NCI-H2081 (cell line): ENCODE results near the gene SZT2.
A peak's percentile ranks its signal among the peaks of the same experiment; 100 is the strongest.
"Not testable (repeated sequence)": the region's sequence is repeated elsewhere in the genome, so short reads cannot be mapped to it uniquely, and the experiment has no call there.

Experiments used
- DNase-seq, 2 experiments: peaks; one replicate each; lab custom pipeline; 2025; lab: John Stamatoyannopoulos, UW

The SZT2 gene

GRCh38 chr1:43388613-43389012 is 1.1 kb upstream of the SZT2 start:
- DNase-seq: no peak

GRCh38 chr1:43392702-43393101 is 3.0 kb downstream of the SZT2 start:
- no peak for DNase-seq

- no peak for DNase-seq
These were observed 5.8 kb downstream of the SZT2 start for GRCh38 chr1:43395523-43395922.

DNA sequence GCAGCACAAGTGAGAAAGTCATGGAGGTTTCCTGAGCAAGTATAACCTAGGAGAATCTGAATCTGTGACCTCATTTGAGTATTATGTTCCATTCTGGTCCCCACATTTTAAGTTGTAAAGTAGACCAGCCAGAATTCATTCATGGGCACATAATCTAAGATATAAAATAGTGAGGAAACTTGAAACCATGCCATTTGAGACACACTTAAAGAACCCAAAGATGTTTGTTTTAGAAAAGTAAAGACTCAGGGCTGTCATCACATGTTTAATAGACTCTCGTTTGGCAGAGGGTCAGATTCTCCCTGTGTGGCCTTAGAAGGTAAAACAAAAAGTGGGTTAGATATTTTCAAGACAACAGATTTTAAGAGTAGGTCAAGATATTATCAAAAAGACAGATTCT is 6.4 kb downstream of the SZT2 start:
- DNase-seq: peak in 1 of 2 experiments; percentile 39

DNA sequence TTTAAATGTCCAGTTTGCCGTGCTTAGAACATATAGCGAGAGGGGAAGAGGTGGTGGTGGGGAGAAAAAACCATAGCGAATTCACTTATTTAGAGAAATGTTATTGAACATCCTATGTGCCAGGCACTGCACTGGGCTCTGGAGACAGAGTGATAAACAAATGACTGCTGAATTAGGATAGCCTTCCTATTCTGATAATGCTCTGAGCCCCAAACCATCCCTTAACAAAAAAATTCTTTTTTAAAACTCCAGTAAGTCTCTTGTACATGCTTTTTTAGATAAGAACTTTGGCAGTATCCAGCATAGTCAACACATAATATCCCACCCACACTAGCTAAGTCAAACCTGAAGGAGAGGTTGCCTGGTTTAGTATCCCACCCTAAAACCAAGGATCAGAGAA is 8.5 kb downstream of the SZT2 start:
- no peak for DNase-seq

DNA sequence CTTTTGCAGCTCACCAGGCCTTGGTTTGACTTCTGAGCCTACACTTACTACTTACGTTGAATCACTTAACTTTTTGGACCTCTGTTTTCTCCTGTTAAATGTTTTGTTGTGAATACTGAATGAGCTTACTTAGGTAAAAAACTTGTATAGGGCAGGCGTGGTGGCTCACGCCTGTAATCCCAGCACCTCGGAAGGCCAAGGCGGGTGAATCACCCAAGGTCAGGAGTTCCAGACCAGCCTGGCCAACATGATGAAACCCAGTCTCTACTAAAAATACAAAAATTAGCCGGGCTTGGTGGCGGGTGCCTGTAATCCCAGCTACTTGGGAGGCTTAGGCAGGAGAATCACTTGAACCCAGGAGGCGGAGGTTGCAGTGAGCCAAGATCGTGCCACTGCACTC is 10.7 kb downstream of the SZT2 start:
- DNase-seq: not testable (repeated sequence)

DNA sequence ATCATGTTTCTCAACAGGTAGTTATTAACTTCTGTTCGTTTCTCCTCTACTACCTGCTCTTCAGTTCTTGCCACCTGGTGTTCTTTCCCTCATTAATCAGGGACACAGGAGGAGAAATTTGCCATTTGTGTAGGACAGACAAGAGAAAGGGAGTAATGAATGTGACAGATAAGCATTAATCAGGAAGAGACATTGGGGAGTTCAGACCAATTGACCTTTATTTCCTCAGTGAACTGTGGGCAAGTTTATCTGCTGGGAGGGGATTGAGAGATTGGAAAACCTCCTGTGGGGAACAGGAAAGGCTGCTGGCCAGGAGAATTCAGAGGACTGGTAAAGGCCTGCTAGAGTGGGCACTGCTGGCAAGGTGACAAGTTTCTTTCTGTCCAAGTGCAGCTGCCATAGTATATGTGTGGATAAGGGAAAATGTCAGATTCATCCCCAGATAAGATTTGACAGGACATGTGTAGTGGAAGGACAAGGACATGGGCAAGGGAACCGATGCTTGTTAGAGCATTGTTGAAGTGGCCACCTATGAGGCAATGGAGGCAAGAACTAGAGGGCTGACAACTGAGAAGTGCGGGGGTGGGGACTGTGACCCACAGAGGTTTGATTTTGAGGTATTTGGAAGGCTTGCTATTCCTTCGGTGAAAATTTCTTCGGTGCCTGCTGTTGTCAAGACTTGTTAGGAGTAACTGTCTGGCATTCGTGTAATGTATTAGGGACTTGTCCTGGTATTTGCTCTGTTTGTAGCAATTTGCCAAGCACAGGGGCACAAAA is 12.6 kb downstream of the SZT2 start:
- DNase-seq: no peak

- no peak for DNase-seq
These were observed 14.7 kb downstream of the SZT2 start for GRCh38 chr1:43404353-43404752.

GRCh38 chr1:43405219-43405875 is 15.6 kb downstream of the SZT2 start:
- no peak for DNase-seq

GRCh38 chr1:43405876-43406234 is 16.2 kb downstream of the SZT2 start:
- DNase-seq: no peak

- no peak for DNase-seq
These were observed 20.9 kb downstream of the SZT2 start for GRCh38 chr1:43410571-43410970.

DNA sequence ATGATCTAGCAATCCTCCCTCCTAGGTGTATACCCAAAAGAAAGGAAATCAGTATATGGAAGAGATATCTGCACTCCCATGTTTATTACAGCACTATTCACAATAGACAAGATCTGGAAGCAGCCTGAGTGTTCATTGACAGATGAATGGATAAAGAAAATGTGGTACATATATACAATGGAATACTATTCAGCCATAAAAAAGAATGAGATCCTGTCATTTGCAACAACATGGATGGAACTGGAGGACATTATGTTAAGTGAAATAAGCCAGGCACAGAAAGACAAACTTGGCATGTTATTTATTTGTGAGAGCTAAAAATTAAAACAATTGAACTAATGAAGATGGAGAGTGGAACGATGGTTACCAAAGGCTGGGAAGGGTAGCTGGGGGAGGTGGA is 23.7 kb downstream of the SZT2 start:
- DNase-seq: not testable (repeated sequence)

GRCh38 chr1:43414634-43415223 is 25.0 kb downstream of the SZT2 start:
- peak; percentile 44 to 56 for DNase-seq

- DNase-seq: no peak
These were observed 26.2 kb downstream of the SZT2 start for GRCh38 chr1:43415901-43416300.

DNA sequence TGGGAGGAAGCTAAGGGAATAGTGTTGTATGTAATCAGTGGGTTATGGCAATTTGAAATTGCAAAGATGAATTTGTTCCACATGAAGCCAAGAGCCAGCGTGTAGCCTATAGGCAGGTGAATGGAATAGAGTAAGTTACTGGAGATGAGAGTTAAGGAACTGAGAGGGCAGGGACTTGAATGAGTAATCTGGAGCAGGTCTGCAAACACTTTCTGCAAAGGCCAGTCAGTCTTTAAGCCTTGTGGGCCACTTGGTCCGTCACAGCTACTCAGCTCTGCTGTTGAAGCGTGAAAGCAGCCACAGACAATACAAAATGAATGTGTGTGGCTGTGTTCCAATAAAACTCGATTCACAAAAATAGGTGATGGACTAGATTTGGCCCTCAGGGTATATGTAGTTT is 29.2 kb downstream of the SZT2 start:
- DNase-seq: no peak

DNA sequence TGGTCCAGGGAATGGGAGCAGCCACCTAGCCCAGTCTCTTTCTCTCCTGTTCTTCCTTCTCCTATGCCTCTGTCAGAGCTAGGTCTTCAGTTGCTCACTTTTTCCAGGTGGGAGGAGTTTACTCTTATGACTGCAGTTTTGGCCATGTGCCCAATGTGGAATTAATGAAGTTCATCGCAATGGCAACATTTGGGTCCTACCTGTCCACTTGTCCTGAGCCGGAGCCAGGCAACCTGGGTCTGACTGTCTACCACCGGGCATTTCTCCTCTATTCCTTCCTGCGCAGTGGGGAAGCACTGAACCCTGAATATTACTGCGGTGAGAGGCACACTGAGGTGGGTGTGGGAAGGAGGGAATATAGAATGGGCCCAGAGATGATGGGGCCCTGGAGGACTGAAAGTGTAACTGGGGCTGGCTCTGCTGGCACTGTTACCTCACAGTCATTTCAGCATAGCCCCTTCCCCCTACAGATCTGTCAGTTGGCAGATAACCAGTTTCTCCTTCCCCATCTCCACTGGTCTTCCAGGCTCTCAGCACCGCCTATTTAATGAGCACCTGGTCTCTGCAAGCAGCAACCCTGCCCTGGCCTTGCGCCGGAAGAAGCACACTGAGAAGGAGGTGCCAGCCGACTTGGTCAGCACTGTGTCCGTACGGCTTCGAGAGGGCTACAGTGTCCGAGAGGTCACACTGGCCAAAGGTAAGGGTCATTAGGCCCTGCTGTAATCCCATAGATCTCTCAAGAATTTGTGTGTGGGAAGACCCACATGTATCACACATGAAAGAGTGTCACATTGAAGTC is 30.1 kb downstream of the SZT2 start:
- no peak for DNase-seq

DNA sequence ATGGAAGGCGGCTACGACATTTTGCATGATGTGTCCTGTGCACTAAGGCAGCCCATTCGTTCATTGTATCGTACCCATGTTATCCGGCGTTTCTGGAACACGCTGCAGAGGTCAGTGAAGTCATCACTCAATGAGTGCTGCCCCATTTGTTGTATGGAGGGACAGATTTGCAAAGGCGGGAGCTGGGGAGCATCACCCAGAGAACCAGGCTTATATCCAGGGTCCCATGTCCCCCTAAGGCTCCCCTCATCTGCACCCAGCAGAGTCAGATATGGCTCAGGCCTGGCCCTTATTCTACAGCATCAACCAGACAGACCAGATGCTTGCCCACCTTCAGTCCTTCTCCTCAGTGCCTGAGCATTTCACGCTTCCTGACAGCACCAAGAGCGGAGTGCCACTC is 31.2 kb downstream of the SZT2 start:
- no peak for DNase-seq

- no peak for DNase-seq
These were observed 31.7 kb downstream of the SZT2 start for GRCh38 chr1:43421396-43421795.

GRCh38 chr1:43421976-43422750 is 32.5 kb downstream of the SZT2 start:
- no peak for DNase-seq

DNA sequence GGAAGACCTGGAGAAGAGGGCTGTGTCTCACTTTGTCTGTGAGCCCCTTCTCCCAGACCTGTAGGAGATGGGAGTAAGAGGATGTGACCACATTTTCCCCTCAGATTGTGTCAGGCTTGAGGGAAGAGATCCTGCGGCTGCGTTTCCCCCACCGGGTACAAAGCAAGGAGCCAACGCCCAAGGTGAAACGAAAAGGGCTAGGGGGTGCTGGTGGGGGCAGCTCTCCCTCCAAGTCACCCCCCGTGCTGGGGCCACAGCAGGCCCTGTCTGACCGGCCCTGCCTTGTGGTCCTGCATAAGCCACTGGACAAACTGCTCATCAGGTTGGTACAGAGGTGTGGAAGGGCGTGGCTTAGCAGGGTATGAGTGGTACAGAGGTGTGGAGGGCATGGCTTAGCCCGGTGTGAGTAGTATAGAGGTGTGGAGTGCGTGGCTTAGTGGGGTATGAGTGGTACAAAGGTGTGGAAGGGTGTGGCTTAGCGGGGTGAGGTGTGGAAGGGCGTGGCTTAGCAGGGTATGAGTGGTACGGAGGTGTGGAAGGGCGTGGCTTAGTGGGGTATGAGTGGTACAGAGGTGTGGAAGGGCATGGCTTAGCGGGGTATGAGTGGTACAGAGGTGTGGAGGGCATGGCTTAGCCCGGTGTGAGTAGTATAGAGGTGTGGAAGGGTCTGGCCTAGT is 33.4 kb downstream of the SZT2 start:
- no peak for DNase-seq
